ENCODE data around the gene HSPA12A.

Gene HSPA12A

GRCh38 chr10:116715341-116715740 is 27.0 kb downstream of the HSPA12A start:
- Histone ChIP-seq H3K9me2 (replicated peaks; ENCODE audit: insufficient read depth, low read length) (no peaks in the 10 kb centered on the region), H3K27me3 (replicated peaks; ENCODE audit: insufficient read depth, low read length) (no peaks in the 10 kb centered on the region), H3K9ac (ENCODE audit: low read length) (no peak overlapping the region), H4K20me1 (ENCODE audit: insufficient read depth, low read length) (no peaks in the 10 kb centered on the region), H3K9me3 (replicated peaks; ENCODE audit: insufficient read depth, low read length) (no peaks in the 10 kb centered on the region), H3K36me3 (replicated peaks; ENCODE audit: insufficient read depth, low read length) (no peaks in the 10 kb centered on the region), H3K4me3 (ENCODE audit: low read length) (no peak overlapping the region), H3K27ac (ENCODE audit: low read length) (no peak overlapping the region), H2AFZ (ENCODE audit: low read length) (no peak overlapping the region), H3K4me1 (ENCODE audit: low read length) (peaks cover 8% of the 10 kb centered on the region), H3F3A (ENCODE audit: insufficient read depth, low read length) (no peaks in the 10 kb centered on the region), H3K79me2 (ENCODE audit: low read length) (no peaks in the 10 kb centered on the region), H3K4me2 (ENCODE audit: low read depth, low read length) (no peak overlapping the region)
- DNase-seq, result no peak
- TF ChIP-seq EZH2phosphoT487 (IDR thresholded peaks at IDR 0.05; ENCODE audit: low read length), result no peak
- TF ChIP-seq CTCF (IDR thresholded peaks at IDR 0.05; ENCODE audit: low read length), result no peak
- no peak for TF ChIP-seq EZH2 (optimal IDR thresholded peaks at IDR 0.05; ENCODE audit: low read depth, low read length)

GRCh38 chr10:116713846-116714245 is 28.5 kb downstream of the HSPA12A start:
- Histone ChIP-seq H3K36me3 (replicated peaks; ENCODE audit: insufficient read depth, low read length) (no peaks in the 10 kb centered on the region), H4K20me1 (ENCODE audit: insufficient read depth, low read length) (no peaks in the 10 kb centered on the region), H3K9me2 (replicated peaks; ENCODE audit: insufficient read depth, low read length) (no peaks in the 10 kb centered on the region), H3F3A (ENCODE audit: insufficient read depth, low read length) (no peaks in the 10 kb centered on the region), H3K9me3 (replicated peaks; ENCODE audit: insufficient read depth, low read length) (no peaks in the 10 kb centered on the region), H3K79me2 (ENCODE audit: low read length) (no peaks in the 10 kb centered on the region), H3K9ac (ENCODE audit: low read length) (no peak overlapping the region), H3K4me2 (ENCODE audit: low read depth, low read length) (no peak overlapping the region), H3K4me3 (ENCODE audit: low read length) (no peak overlapping the region), H3K4me1 (ENCODE audit: low read length) (no peaks in the 10 kb centered on the region), H3K27me3 (replicated peaks; ENCODE audit: insufficient read depth, low read length) (no peaks in the 10 kb centered on the region), H3K27ac (ENCODE audit: low read length) (no peak overlapping the region), H2AFZ (ENCODE audit: low read length) (no peak overlapping the region)
- TF ChIP-seq EZH2phosphoT487 (IDR thresholded peaks at IDR 0.05; ENCODE audit: low read length) (no peak), CTCF (IDR thresholded peaks at IDR 0.05; ENCODE audit: low read length) (no peak)
- no peak for DNase-seq

- H2AFZ ChIP-seq (ENCODE audit: low read length), result no peak overlapping the region
These were observed 29.3 kb downstream of the HSPA12A start for GRCh38 chr10:116712989-116713543.

More at GRCh38 chr10:116712989-116713543, 29.3 kb downstream of the HSPA12A start:
- Histone ChIP-seq H3F3A (ENCODE audit: insufficient read depth, low read length) (no peaks in the 10 kb centered on the region), H3K79me2 (ENCODE audit: low read length) (no peaks in the 10 kb centered on the region), H3K4me1 (ENCODE audit: low read length) (no peaks in the 10 kb centered on the region), H4K20me1 (ENCODE audit: insufficient read depth, low read length) (no peaks in the 10 kb centered on the region), H3K4me2 (ENCODE audit: low read depth, low read length) (no peak overlapping the region), H3K4me3 (ENCODE audit: low read length) (no peak overlapping the region), H3K9me3 (replicated peaks; ENCODE audit: insufficient read depth, low read length) (no peaks in the 10 kb centered on the region), H3K9ac (ENCODE audit: low read length) (no peak overlapping the region), H3K36me3 (replicated peaks; ENCODE audit: insufficient read depth, low read length) (no peaks in the 10 kb centered on the region), H3K9me2 (replicated peaks; ENCODE audit: insufficient read depth, low read length) (no peaks in the 10 kb centered on the region), H3K27me3 (replicated peaks; ENCODE audit: insufficient read depth, low read length) (no peaks in the 10 kb centered on the region), H3K27ac (ENCODE audit: low read length) (no peak overlapping the region)
- TF ChIP-seq EZH2phosphoT487 (IDR thresholded peaks at IDR 0.05; ENCODE audit: low read length) (no peak), EZH2 (optimal IDR thresholded peaks at IDR 0.05; ENCODE audit: low read depth, low read length) (no peak), CTCF (IDR thresholded peaks at IDR 0.05; ENCODE audit: low read length) (no peak)
- no peak for DNase-seq

Measured in MM.1S (cell line).